ENCODE measurements around the gene MON1A.

MON1A gene

DNA sequence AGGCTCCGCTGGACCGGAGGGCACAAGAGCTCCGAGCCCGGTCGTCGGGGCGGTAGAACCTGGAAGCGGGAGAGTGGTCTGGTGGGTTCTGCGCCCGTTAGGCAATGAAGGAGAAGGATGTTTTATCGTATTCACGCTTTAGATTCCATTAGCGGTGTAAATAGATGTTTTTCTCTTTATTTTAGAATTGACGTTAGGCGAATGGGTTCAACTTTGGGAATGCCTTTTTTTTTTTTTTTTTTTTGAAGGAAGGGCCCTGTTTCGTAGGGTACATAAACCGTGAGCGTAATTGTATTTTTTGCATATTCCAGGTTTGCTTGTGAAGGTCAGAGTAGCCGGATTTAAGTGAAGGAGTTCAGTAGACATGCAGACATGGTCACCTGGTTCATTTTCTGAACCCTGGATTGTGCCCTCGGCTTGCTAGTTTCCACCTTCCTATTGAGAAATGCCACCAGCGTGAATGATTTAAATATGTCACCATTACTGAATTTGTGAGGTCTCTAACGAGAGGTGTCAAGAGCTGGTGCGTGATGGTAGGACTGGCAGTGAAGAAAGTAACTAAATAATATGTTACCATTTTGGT lies 11.1 kb upstream of the MON1A start:
- no peak for TF ChIP-seq ZFP3 (CRISPR knock-in tag; IDR thresholded peaks at IDR 0.05)
- no peak for TF ChIP-seq BACH2 (CRISPR knock-in tag; IDR thresholded peaks at IDR 0.05; ENCODE audit: borderline replicate concordance)
- TF ChIP-seq, protein P1, sequence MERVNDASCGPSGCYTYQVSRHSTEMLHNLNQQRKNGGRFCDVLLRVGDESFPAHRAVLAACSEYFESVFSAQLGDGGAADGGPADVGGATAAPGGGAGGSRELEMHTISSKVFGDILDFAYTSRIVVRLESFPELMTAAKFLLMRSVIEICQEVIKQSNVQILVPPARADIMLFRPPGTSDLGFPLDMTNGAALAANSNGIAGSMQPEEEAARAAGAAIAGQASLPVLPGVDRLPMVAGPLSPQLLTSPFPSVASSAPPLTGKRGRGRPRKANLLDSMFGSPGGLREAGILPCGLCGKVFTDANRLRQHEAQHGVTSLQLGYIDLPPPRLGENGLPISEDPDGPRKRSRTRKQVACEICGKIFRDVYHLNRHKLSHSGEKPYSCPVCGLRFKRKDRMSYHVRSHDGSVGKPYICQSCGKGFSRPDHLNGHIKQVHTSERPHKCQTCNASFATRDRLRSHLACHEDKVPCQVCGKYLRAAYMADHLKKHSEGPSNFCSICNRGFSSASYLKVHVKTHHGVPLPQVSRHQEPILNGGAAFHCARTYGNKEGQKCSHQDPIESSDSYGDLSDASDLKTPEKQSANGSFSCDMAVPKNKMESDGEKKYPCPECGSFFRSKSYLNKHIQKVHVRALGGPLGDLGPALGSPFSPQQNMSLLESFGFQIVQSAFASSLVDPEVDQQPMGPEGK (CRISPR knock-in tag; IDR thresholded peaks at IDR 0.05; ENCODE audit: borderline replicate concordance), result no peak
- no peak for TF ChIP-seq TOX (CRISPR knock-in tag; IDR thresholded peaks at IDR 0.05; ENCODE audit: borderline replicate concordance)
- TF ChIP-seq, protein P2, sequence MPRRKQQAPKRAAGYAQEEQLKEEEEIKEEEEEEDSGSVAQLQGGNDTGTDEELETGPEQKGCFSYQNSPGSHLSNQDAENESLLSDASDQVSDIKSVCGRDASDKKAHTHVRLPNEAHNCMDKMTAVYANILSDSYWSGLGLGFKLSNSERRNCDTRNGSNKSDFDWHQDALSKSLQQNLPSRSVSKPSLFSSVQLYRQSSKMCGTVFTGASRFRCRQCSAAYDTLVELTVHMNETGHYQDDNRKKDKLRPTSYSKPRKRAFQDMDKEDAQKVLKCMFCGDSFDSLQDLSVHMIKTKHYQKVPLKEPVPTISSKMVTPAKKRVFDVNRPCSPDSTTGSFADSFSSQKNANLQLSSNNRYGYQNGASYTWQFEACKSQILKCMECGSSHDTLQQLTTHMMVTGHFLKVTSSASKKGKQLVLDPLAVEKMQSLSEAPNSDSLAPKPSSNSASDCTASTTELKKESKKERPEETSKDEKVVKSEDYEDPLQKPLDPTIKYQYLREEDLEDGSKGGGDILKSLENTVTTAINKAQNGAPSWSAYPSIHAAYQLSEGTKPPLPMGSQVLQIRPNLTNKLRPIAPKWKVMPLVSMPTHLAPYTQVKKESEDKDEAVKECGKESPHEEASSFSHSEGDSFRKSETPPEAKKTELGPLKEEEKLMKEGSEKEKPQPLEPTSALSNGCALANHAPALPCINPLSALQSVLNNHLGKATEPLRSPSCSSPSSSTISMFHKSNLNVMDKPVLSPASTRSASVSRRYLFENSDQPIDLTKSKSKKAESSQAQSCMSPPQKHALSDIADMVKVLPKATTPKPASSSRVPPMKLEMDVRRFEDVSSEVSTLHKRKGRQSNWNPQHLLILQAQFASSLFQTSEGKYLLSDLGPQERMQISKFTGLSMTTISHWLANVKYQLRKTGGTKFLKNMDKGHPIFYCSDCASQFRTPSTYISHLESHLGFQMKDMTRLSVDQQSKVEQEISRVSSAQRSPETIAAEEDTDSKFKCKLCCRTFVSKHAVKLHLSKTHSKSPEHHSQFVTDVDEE (CRISPR knock-in tag; IDR thresholded peaks at IDR 0.05), result no peak
- no peak for TF ChIP-seq OSR1 (CRISPR knock-in tag; IDR thresholded peaks at IDR 0.05)
- no peak for TF ChIP-seq ZC3H10 (CRISPR knock-in tag; IDR thresholded peaks at IDR 0.05)
- TF ChIP-seq ARNTL (CRISPR knock-in tag; IDR thresholded peaks at IDR 0.05; ENCODE audit: borderline replicate concordance, low read depth), result no peak
- no peak for TF ChIP-seq ISL1 (CRISPR knock-in tag; IDR thresholded peaks at IDR 0.05)
- TF ChIP-seq, protein P3, sequence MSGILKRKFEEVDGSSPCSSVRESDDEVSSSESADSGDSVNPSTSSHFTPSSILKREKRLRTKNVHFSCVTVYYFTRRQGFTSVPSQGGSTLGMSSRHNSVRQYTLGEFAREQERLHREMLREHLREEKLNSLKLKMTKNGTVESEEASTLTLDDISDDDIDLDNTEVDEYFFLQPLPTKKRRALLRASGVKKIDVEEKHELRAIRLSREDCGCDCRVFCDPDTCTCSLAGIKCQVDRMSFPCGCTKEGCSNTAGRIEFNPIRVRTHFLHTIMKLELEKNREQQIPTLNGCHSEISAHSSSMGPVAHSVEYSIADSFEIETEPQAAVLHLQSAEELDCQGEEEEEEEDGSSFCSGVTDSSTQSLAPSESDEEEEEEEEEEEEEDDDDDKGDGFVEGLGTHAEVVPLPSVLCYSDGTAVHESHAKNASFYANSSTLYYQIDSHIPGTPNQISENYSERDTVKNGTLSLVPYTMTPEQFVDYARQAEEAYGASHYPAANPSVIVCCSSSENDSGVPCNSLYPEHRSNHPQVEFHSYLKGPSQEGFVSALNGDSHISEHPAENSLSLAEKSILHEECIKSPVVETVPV (CRISPR knock-in tag; IDR thresholded peaks at IDR 0.05), result no peak
- no peak for TF ChIP-seq ESRRG (CRISPR knock-in tag; IDR thresholded peaks at IDR 0.05)
- no peak for TF ChIP-seq ZNF565 (CRISPR knock-in tag; conservative IDR thresholded peaks at IDR 0.05; ENCODE audit: low read depth)
- TF ChIP-seq TCF4 (CRISPR knock-in tag; IDR thresholded peaks at IDR 0.05; ENCODE audit: borderline replicate concordance), result no peak
- no peak for TF ChIP-seq PPARA (CRISPR knock-in tag; IDR thresholded peaks at IDR 0.05; ENCODE audit: borderline replicate concordance)
- TF ChIP-seq ZNF8 (CRISPR knock-in tag; IDR thresholded peaks at IDR 0.05), result no peak
- TF ChIP-seq ZNF70 (CRISPR knock-in tag; IDR thresholded peaks at IDR 0.05), result no peak
- no peak for TF ChIP-seq SNAI2 (CRISPR knock-in tag; IDR thresholded peaks at IDR 0.05)
- TF ChIP-seq, protein P4, sequence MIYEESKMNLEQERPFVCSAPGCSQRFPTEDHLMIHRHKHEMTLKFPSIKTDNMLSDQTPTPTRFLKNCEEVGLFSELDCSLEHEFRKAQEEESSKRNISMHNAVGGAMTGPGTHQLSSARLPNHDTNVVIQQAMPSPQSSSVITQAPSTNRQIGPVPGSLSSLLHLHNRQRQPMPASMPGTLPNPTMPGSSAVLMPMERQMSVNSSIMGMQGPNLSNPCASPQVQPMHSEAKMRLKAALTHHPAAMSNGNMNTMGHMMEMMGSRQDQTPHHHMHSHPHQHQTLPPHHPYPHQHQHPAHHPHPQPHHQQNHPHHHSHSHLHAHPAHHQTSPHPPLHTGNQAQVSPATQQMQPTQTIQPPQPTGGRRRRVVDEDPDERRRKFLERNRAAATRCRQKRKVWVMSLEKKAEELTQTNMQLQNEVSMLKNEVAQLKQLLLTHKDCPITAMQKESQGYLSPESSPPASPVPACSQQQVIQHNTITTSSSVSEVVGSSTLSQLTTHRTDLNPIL (CRISPR knock-in tag; IDR thresholded peaks at IDR 0.05; ENCODE audit: low read depth), result no peak
- TF ChIP-seq CSDC2 (CRISPR knock-in tag; IDR thresholded peaks at IDR 0.05), result no peak
- no peak for ATAC-seq

DNA sequence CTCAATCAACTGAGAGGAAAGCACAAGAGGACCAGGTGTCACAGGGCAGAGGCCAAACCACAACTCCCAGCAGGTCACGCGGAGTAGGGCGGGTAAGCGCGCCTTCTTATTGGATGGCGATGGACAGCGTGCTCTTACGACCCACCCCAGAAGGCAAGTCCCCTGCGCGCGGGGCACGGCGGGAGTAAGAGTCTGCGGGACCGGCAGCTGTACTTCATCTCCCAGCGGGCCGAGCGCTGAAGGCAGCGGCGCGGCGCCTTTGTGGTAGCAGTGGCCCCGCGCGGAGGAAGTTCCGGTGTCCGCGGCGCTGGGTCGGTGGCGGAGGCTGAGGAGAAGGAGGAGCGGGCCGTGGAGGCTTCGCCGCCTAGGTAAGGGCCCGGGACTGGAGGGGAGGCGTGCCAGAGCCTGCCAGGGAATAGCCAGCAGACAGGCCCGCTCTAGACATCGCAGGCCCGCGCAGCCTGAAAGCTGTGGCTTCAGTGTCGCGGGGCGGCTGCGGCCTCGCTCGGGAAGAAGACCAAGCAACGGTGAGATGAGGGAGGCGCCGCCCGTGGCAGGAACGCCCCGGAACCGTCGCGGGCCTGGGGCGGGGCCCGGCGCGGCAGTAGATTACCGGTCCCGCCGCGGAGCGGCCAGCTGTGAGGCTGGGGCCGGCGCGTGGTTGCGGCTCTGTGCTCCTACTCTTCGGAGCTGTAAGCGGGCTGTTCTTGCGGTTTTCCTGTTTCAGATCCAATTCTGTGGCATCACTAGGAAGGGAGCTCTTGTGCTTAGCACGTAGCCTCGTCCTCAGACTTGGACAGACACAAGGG lies 10.5 kb upstream of the MON1A start, which contains the start of gene RBM6:
TSS of gene RBM6 (plus strand) at position 293 of the 809 bp plus-strand sequence. CDS start 22,492 bp downstream, outside the sequence.
- peak; percentile 98 for ATAC-seq
- no peak for TF ChIP-seq ZC3H10 (CRISPR knock-in tag; IDR thresholded peaks at IDR 0.05)
- TF ChIP-seq, protein P4 (CRISPR knock-in tag; IDR thresholded peaks at IDR 0.05; ENCODE audit: low read depth), result no peak
- no peak for TF ChIP-seq ZFP3 (CRISPR knock-in tag; IDR thresholded peaks at IDR 0.05)
- no peak for TF ChIP-seq ISL1 (CRISPR knock-in tag; IDR thresholded peaks at IDR 0.05)
- TF ChIP-seq GLIS3 (CRISPR knock-in tag; IDR thresholded peaks at IDR 0.05), result peak; percentile 70; the same call in 1 of the 2 replicates
- TF ChIP-seq, protein P1 (CRISPR knock-in tag; IDR thresholded peaks at IDR 0.05; ENCODE audit: borderline replicate concordance), result no peak
- no peak for TF ChIP-seq CSDC2 (CRISPR knock-in tag; IDR thresholded peaks at IDR 0.05)
- no peak for TF ChIP-seq ZFP30 (CRISPR knock-in tag; IDR thresholded peaks at IDR 0.05)
- TF ChIP-seq, protein P5, sequence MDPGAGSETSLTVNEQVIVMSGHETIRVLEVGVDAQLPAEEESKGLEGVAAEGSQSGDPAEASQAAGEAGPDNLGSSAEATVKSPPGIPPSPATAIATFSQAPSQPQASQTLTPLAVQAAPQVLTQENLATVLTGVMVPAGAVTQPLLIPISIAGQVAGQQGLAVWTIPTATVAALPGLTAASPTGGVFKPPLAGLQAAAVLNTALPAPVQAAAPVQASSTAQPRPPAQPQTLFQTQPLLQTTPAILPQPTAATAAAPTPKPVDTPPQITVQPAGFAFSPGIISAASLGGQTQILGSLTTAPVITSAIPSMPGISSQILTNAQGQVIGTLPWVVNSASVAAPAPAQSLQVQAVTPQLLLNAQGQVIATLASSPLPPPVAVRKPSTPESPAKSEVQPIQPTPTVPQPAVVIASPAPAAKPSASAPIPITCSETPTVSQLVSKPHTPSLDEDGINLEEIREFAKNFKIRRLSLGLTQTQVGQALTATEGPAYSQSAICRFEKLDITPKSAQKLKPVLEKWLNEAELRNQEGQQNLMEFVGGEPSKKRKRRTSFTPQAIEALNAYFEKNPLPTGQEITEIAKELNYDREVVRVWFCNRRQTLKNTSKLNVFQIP (CRISPR knock-in tag; IDR thresholded peaks at IDR 0.05; ENCODE audit: borderline replicate concordance, low read depth), result no peak
- no peak for TF ChIP-seq ESRRG (CRISPR knock-in tag; IDR thresholded peaks at IDR 0.05)
- no peak for TF ChIP-seq ZNF8 (CRISPR knock-in tag; IDR thresholded peaks at IDR 0.05)
- no peak for TF ChIP-seq PPARA (CRISPR knock-in tag; IDR thresholded peaks at IDR 0.05; ENCODE audit: borderline replicate concordance)
- TF ChIP-seq TCF4 (CRISPR knock-in tag; IDR thresholded peaks at IDR 0.05; ENCODE audit: borderline replicate concordance), result no peak
- TF ChIP-seq SNAI2 (CRISPR knock-in tag; IDR thresholded peaks at IDR 0.05), result no peak
- no peak for TF ChIP-seq BACH2 (CRISPR knock-in tag; IDR thresholded peaks at IDR 0.05; ENCODE audit: borderline replicate concordance)

Data from SK-N-SH treated with all-trans-retinoic acid at 6 μM for 48 hours (cell line).